ENCODE data around the gene SAMD4A.

- no peak for TF ChIP-seq EZH2phosphoT487 (IDR thresholded peaks at IDR 0.05; ENCODE audit: insufficient read depth, low read depth)
- TF ChIP-seq EZH2 (IDR thresholded peaks at IDR 0.05; ENCODE audit: insufficient read depth, poor library complexity, severe bottlenecking) = no peak
These were observed 104.6 kb downstream of the SAMD4A start for GRCh38 chr14:54671537-54671936.
